ENCODE measurements around the gene HSPA5. TPM values are rescaled to one million over a fixed set of nuclear protein-coding genes. Genes with fewer than 3 reads are reported as not detected.
"Not testable (repeated sequence)": the region's sequence is repeated elsewhere in the genome, so short reads cannot be mapped to it uniquely, and the experiment has no call there.

Gene HSPA5
- polyA plus RNA-seq, 1 donor, result 124 TPM

GRCh38 chr9:125241863-125242739 is 958 bp upstream of the HSPA5 start:
- no peak for DNase-seq (ENCODE audit: low read depth)

DNA sequence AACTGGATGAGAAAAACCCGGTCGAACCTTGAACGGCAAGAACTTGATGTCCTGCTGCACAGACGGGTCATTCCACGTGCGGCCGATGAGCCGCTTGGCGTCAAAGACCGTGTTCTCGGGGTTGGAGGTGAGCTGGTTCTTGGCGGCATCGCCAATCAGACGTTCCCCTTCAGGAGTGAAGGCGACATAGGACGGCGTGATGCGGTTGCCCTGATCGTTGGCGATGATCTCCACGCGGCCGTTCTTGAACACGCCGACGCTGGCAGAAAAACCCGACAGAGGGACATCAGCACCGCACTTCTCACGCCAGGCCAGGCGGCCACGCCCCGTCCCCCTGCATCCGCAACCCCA is 519 bp downstream of the HSPA5 start:
- no peak for DNase-seq (ENCODE audit: low read depth)

GRCh38 chr9:125239631-125240597 is 1.2 kb downstream of the HSPA5 start:
- no peak for DNase-seq (ENCODE audit: low read depth)

GRCh38 chr9:125238915-125239446 is 2.2 kb downstream of the HSPA5 start:
- no peak for DNase-seq (ENCODE audit: low read depth)

GRCh38 chr9:125238127-125238914 is 2.8 kb downstream of the HSPA5 start:
- no peak for DNase-seq (ENCODE audit: low read depth)

DNA sequence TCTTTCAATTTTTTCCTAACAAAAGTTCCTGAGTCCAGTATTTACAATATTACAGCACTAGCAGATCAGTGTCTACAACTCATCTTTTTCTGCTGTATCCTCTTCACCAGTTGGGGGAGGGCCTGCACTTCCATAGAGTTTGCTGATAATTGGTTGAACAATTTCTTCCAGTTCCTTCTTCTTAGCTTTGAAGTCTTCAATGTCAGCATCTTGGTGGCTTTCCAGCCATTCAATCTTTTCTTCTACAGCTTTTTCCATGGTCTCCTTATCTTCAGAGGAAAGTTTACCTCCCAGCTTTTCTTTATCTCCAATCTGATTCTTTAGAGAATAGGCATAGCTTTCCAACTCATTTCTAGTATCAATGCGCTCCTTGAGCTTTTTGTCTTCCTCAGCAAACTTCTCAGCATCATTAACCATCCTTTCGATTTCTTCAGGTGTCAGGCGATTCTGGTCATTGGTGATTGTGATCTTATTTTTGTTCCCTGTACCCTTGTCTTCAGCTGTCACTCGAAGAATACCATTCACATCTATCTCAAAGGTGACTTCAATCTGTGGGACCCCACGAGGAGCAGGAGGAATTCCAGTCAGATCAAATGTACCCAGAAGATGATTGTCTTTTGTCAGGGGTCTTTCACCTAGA is 4.5 kb downstream of the HSPA5 start:
- DNase-seq (ENCODE audit: low read depth), result not testable (repeated sequence)

GRCh38 chr9:125235804-125236519 is 5.2 kb downstream of the HSPA5 start:
- no peak for DNase-seq (ENCODE audit: low read depth)

- DNase-seq (ENCODE audit: low read depth), result not testable (repeated sequence)
Measured at GRCh38 chr9:125234099-125234498, 7.0 kb downstream of the HSPA5 start.

DNA sequence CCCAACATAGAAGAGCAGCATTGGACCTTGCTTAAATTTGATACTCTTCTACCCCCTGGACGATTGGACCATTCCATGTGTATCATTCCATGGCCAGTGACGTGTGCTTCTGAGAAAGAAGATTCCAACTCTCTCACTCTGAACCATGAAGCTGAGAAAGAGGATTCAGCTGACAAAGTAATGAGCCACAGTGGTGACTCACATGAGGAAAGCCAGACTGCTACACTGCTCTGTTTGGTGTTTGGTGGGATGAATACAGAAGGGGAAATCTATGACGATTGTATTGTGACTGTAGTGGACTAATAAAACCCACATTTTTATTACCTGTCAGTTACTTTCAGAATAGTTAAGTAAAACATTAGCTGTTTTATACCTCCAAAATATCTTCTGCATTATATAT is 7.5 kb downstream of the HSPA5 start:
- no peak for DNase-seq (ENCODE audit: low read depth)

GRCh38 chr9:125227761-125228160 is 13.4 kb downstream of the HSPA5 start:
- DNase-seq (ENCODE audit: low read depth), result no peak

DNA sequence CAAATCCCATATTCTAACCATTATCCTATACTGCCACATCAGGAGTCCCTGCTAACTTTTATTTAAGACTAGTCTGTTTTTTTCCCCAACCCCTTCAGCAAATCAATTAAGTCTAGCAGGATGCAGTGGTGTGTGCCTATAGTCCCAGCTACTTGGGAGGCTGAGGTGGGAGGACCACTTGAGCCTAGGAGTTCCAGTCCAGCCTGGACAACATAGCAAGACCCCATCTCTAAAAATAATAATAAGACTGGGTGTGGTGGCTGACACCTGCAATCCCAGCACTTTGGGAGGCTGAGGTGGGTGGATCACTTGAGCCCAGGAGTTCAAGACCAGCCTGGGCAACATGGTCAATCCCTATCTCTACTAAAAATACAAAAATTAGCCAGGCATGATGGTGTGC is 16.3 kb downstream of the HSPA5 start:
- not testable (repeated sequence) for DNase-seq (ENCODE audit: low read depth)

DNA sequence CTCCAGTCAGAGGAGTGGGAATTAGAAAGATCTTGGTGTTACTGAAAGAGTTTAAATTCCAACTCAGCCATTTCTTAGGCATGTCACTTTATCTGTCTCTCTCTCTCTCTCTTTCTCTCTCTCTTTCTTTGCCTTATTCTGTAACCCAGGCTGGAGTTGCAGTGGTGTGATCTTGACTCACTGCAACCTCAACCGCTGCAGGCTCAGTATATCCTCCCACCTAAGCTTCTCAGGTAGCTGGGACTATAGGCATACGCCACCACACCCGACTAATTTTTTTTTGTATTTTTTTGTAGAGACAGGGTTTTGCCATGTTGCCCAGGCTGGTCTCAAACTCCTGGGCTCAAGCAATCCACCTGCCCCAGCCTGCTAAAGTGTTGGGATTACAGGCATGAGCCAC is 22.5 kb downstream of the HSPA5 start:
- DNase-seq (ENCODE audit: low read depth), result no peak

GRCh38 chr9:125214186-125214585 is 27.0 kb downstream of the HSPA5 start:
- DNase-seq (ENCODE audit: low read depth), result no peak

DNA sequence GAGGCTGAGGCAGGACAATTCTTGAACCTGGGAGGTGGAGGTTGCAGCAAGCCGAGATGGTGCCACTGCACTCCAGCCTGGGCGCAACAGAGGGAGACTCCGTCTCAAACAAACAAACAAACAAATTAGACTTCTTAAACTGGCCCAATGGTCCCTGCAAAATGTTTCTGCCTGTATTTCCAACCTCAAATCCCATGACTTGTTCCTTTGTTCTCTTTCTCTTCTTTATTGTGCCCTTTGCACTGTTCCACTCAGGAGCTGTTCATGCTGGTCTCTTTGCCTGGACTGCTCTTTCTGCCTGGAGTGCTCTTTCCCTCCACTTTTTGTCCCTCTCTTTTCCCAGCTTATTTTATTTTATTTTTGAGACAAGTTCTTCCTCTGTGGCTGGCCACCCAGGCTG is 36.7 kb downstream of the HSPA5 start:
- no peak for DNase-seq (ENCODE audit: low read depth)

- no peak for DNase-seq (ENCODE audit: low read depth)
Measured at GRCh38 chr9:125202846-125203618, 38.1 kb downstream of the HSPA5 start.

- DNase-seq (ENCODE audit: low read depth), result peak; percentile 75
Measured at GRCh38 chr9:125200216-125201047, 40.7 kb downstream of the HSPA5 start, which contains the start of gene RABEPK. RABEPK (plus strand) TSS chr9:125200542; CDS start chr9:125203014, 2,472 bp downstream.

GRCh38 chr9:125195591-125195990 is 45.6 kb downstream of the HSPA5 start:
- DNase-seq (ENCODE audit: low read depth), result not testable (repeated sequence)

DNA sequence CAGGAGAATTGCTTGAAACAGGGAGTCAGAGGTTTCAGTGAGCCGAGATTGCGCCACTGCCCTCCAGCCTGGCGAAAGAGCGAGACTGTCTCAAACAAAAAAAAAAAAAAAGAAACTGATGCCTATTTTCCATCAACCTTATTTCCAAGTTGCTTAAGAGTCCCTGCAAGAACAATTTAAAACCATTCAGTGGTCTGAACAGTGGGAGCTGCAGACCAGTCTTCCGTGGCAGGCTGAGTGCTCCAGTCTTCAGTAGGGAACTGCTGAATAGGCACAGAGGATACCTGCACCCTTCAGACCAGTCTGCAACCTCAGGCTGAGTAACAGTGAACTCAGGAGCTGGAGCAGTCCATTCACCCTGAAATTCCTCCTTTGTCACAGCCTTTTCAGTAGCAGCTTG is 46.7 kb downstream of the HSPA5 start:
- DNase-seq (ENCODE audit: low read depth), result not testable (repeated sequence)

Data from forelimb muscle (tissue), 1 donor.